Natural killer cell (primary cell): ENCODE measurements around the gene TRIML2. TPM values are rescaled to one million over a fixed set of nuclear protein-coding genes. Genes with fewer than 3 reads are reported as not detected.

ENCODE experiments used
- ATAC-seq, 3 donors: fragments of 150-1000 bp in 2 of 3; fragments of 200-7000 bp in 1 of 3; cut with Tn5 transposase; 1 replicate in 1 of 3; 2 replicates in 2 of 3; pipeline ENCODE4 v1.10.0; 2021; ENCODE audit warnings: mild to moderate bottlenecking in 2 of 3, moderate library complexity in 2 of 3
- DNase-seq, 2 donors: peaks; one replicate each; pipeline versions ENCODE4 v3.0.0 to v3.0.0-alpha.2; 2013 to 2021; ENCODE audit warnings: mixed read lengths in 1 of 2
- H3K27ac ChIP-seq: one replicate; pipeline ENCODE4 v1.5.1; 2013; ENCODE audit warnings: mild to moderate bottlenecking, low read length
- H3K27me3 ChIP-seq: one replicate; pipeline ENCODE4 v1.6.1; 2013; ENCODE audit warnings: low read length; ENCODE audit not compliant: control insufficient read depth, insufficient read depth
- H3K36me3 ChIP-seq: one replicate; pipeline ENCODE4 v1.6.1; 2013; ENCODE audit warnings: low read length; ENCODE audit not compliant: control insufficient read depth, insufficient read depth
- H3K4me1 ChIP-seq: one replicate; pipeline ENCODE4 v1.6.1; 2013; ENCODE audit warnings: low read length; ENCODE audit not compliant: control insufficient read depth, insufficient read depth
- H3K4me3 ChIP-seq: one replicate; pipeline ENCODE4 v1.5.1; 2013; ENCODE audit warnings: low read length
- H3K9me3 ChIP-seq: one replicate; pipeline ENCODE4 v1.6.1; 2013; ENCODE audit warnings: low read length; ENCODE audit not compliant: control insufficient read depth, insufficient read depth
- H3K27ac Mint-ChIP-seq, 2 donors: one replicate each; pipeline ENCODE4 v1.8.0; 2022; ENCODE audit warnings: mild to moderate bottlenecking in 2 of 2, mixed read lengths in 2 of 2, moderate library complexity in 1 of 2
- H3K27me3 Mint-ChIP-seq, 2 donors: one replicate each; pipeline ENCODE4 v1.8.0; 2022; ENCODE audit warnings: low read depth in 2 of 2, mixed read lengths in 2 of 2
- H3K36me3 Mint-ChIP-seq: one replicate; pipeline ENCODE4 v1.8.0; 2022; ENCODE audit warnings: mixed read lengths
- H3K4me1 Mint-ChIP-seq, 2 donors: one replicate each; pipeline ENCODE4 v1.8.0; 2022; ENCODE audit warnings: mixed read lengths in 2 of 2
- H3K4me3 Mint-ChIP-seq: one replicate; pipeline ENCODE4 v1.8.0; 2022; ENCODE audit warnings: mild to moderate bottlenecking, moderate library complexity, mixed read lengths
- H3K9me3 Mint-ChIP-seq, 2 donors: one replicate each; pipeline ENCODE4 v1.8.0; 2022; ENCODE audit warnings: mixed read lengths in 2 of 2
- CTCF ChIP-seq: fragments of 200-600 bp; IDR thresholded peaks from one replicate; pipeline ENCODE4 v1.8.0; 2022; ENCODE audit warnings: antibody characterized with exemption
- whole genome bisulfite sequencing: methylation state at CpG from one replicate; pipeline ENCODE4 v1.1.7; 2013; ENCODE audit warnings: missing lambda C conversion rate; ENCODE audit not compliant: insufficient coverage; 5-methylcytosine and 5-hydroxymethylcytosine counted together
- intact Hi-C: fragments of 100-400 bp; cut with micrococcal nuclease; formaldehyde crosslinking; loops from one replicate; pipeline ENCODE4 v1.14.2; 2022
- total RNA-seq, 4 donors: library from RNA; stranded (reverse); fragments of 120-200 nt in 1 of 4; gene quantifications; one replicate each; pipeline versions ENCODE4 v1.2.3 to v1.2.4, GENCODE V29; 2013 to 2022

The TRIML2 gene
- total RNA-seq, 3 donors from 2014 or later (not counting 1 experiment from before 2014, with no cell fraction given): not detected

GRCh38 chr4:188078116-188078515 is 31.3 kb downstream of the TRIML2 start:
- peaks cover 16 to 21% of the 10 kb centered on the region in 2 donors for H3K9me3 Mint-ChIP-seq

GRCh38 chr4:188076169-188076568 is 33.2 kb downstream of the TRIML2 start:
- H3K36me3 Mint-ChIP-seq: no peaks in the 10 kb centered on the region
- H3K27me3 Mint-ChIP-seq: no peaks in the 10 kb centered on the region
- H3K27me3 ChIP-seq: no peaks in the 10 kb centered on the region
- H3K4me1 ChIP-seq: no peaks in the 10 kb centered on the region
- H3K9me3 Mint-ChIP-seq: peaks cover 6 to 15% of the 10 kb centered on the region in 2 donors
- H3K4me3 Mint-ChIP-seq: no peak overlapping the region
- H3K9me3 ChIP-seq: no peaks in the 10 kb centered on the region
- H3K27ac Mint-ChIP-seq: no peak overlapping the region
- DNase-seq (no peak), ATAC-seq (no peak)
- H3K27ac ChIP-seq: no peak overlapping the region
- intact Hi-C loops: no loop called here
- H3K4me3 ChIP-seq: no peak overlapping the region
- no peaks in the 10 kb centered on the region for H3K4me1 Mint-ChIP-seq
- TF ChIP-seq CTCF: no peak
- no peaks in the 10 kb centered on the region for H3K36me3 ChIP-seq
- 90% methylated on average over 12 of the region's 12 CpGs for WGBS

More at GRCh38 chr4:188078116-188078515, 31.3 kb downstream of the TRIML2 start:
- no CpG with 5 or more reads among the region's 1 CpG for WGBS
- H3K36me3 Mint-ChIP-seq: no peaks in the 10 kb centered on the region
- intact Hi-C loops: no loop called here
- H3K27ac Mint-ChIP-seq: no peak overlapping the region
- H3K4me1 ChIP-seq: no peaks in the 10 kb centered on the region
- no peak for TF ChIP-seq CTCF
- no peaks in the 10 kb centered on the region for H3K9me3 ChIP-seq
- H3K27me3 ChIP-seq: no peaks in the 10 kb centered on the region
- H3K4me3 ChIP-seq: no peak overlapping the region
- H3K36me3 ChIP-seq: no peaks in the 10 kb centered on the region
- no peak overlapping the region for H3K27ac ChIP-seq
- no peaks in the 10 kb centered on the region for H3K27me3 Mint-ChIP-seq
- H3K4me1 Mint-ChIP-seq: no peaks in the 10 kb centered on the region
- DNase-seq: no peak
- ATAC-seq: no peak
- H3K4me3 Mint-ChIP-seq: no peak overlapping the region

GRCh38 chr4:188061083-188061482 is 48.3 kb downstream of the TRIML2 start:
- Histone ChIP-seq H3K9me3 (peaks cover 8% of the 10 kb centered on the region), H3K4me3 (no peak overlapping the region), H3K4me1 (no peaks in the 10 kb centered on the region), H3K27ac (no peak overlapping the region), H3K27me3 (no peaks in the 10 kb centered on the region), H3K36me3 (no peaks in the 10 kb centered on the region)
- DNase-seq: no peak
- Mint-ChIP-seq H3K9me3 (peaks cover 5 to 12% of the 10 kb centered on the region in 2 donors), H3K4me3 (no peak overlapping the region), H3K27me3 (no peaks in the 10 kb centered on the region), H3K27ac (no peak overlapping the region), H3K4me1 (no peaks in the 10 kb centered on the region), H3K36me3 (no peaks in the 10 kb centered on the region)
- intact Hi-C loops: no loop called here
- WGBS: 94% methylated on average over 14 of the region's 14 CpGs
- ATAC-seq: no peak
- no peak for TF ChIP-seq CTCF

GRCh38 chr4:188053302-188053701 is 56.1 kb downstream of the TRIML2 start:
- Histone ChIP-seq H3K4me3 (no peak overlapping the region), H3K27me3 (no peaks in the 10 kb centered on the region), H3K27ac (no peak overlapping the region), H3K9me3 (peaks cover 8% of the 10 kb centered on the region), H3K36me3 (no peaks in the 10 kb centered on the region), H3K4me1 (no peaks in the 10 kb centered on the region)
- H3K4me3 Mint-ChIP-seq: no peak overlapping the region
- 84% methylated on average over 9 of the region's 9 CpGs for WGBS
- H3K36me3 Mint-ChIP-seq: peaks cover 13% of the 10 kb centered on the region
- intact Hi-C loops: no loop called here
- H3K9me3 Mint-ChIP-seq: peaks cover 2 to 11% of the 10 kb centered on the region in 2 donors
- no peaks in the 10 kb centered on the region for H3K4me1 Mint-ChIP-seq
- H3K27me3 Mint-ChIP-seq: no peaks in the 10 kb centered on the region
- H3K27ac Mint-ChIP-seq: no peak overlapping the region
- TF ChIP-seq CTCF: no peak
- ATAC-seq: no peak
- no peak for DNase-seq
